NCI-H2227 (cell line): ENCODE data around the gene IL3.

Experiments used
- DNase-seq: peaks from one replicate; lab custom pipeline; 2025; ENCODE audit not compliant: unreplicated experiment; lab: John Stamatoyannopoulos, UW

IL3 gene, protein sequence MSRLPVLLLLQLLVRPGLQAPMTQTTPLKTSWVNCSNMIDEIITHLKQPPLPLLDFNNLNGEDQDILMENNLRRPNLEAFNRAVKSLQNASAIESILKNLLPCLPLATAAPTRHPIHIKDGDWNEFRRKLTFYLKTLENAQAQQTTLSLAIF

GRCh38 chr5:132060501-132061161, at the start of gene IL3:
Gene IL3, plus strand, starts transcription at chr5:132060655. Its CDS starts 52 bp downstream, at chr5:132060707.
- DNase-seq = no peak

- no peak for DNase-seq
These were observed 49.4 kb upstream of the IL3 start for GRCh38 chr5:132010989-132011621.

DNA sequence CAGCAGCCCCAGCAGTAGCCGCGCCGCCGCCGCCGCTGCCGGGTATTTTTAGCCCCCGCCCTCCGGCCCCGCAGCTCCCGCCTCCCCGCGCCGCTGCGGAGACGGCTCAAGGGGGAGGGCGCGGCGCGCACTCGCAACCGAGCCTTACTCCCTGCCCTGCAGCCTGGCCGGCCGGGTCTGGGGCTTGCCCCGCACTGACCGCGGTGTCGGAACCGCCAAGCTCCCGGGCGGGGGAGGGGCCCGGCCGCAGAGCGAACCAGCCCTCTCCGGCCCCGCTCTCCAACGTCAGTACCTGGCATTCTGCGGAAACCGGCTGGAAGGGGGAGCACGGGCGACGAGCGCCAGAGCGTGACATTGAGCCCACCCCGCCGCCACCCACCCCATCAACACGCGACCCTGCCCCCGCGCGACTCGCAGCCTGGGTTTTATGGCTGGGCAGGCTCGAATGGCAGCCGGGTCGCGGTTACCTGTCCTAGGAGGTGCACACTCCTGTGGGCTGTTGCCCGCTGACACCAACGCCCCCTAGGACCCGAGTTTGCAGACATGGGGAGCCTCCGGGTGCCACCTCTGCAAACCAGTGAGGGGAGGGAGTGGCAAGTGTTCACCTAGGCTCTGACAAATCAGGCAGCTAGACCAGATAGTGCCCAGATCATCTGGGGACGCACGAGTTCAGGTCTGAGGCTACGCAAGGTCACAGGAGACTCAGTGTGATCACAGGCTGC, 48.7 kb upstream of the IL3 start, which contains the start of gene ACSL6:
TSS of gene ACSL6 (minus strand) at position 37 of the 722 bp plus-strand sequence. CDS start 105 bp downstream, outside the sequence.
- DNase-seq = peak; percentile 16

DNA sequence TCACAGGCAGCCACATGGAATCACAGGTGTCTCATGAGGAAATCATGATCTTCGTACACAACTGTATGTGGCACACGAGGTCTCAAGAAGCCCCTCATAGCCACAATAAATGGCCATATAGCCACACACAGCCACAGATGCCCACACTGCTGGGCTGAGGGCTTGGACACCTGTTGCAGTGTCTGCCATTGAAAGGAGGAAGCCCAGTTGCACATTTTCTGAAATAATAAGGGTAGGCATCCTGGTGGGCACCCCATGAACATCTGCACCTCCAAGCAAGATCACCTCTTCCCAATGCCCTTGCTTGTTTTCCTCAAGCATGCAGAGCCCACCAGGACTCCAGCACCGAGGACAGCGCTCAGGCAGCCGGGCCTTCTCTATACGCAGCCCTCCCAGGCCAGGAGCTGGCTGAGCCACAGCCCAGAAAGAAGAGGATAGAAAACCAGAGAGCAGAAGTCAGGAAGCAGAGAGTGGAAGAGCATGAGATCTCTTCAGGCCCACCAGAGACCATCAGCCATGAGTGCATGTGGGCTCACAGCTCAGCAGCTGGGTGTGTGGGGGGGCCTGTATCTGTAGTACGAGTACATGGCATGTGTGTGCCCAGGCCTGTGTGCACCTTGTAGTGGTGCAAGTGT, 48.0 kb upstream of the IL3 start:
- DNase-seq = no peak

DNA sequence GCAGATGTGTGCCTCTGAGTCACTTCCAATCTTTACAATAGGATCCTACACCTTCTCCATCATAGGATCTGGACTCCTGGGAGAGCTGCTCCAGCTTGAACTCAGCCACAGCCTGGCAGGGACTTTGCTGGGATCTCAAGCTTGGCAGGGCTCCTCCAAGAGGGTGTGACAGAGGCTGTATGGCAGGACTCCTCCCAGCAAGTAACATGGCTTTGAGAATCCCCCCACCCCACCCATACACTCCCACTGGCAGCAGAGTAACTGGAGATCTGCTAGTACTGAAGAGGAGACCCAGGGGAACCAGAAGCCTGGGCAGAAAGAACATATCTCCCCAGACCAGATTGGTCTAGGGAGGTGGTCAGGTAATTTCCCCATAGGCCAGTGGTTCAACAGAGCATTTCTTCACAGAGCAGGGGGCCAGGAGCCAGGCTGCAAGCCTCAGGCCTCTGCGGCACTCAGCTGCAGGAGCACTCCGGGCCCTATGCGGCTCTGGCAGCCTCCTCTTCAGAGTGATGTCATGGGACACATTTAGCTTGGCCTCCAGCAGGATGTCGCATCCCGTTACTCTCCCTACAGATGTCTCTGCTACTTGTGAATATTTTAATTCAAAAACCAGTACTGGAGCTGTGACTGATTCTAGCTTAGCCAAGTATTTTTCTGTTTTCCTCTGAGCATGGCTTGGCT, 47.3 kb upstream of the IL3 start:
- no peak for DNase-seq

- DNase-seq = no peak
These were observed 46.7 kb upstream of the IL3 start for GRCh38 chr5:132013711-132014110.

GRCh38 chr5:132016721-132017250, 43.7 kb upstream of the IL3 start:
- no peak for DNase-seq

DNA sequence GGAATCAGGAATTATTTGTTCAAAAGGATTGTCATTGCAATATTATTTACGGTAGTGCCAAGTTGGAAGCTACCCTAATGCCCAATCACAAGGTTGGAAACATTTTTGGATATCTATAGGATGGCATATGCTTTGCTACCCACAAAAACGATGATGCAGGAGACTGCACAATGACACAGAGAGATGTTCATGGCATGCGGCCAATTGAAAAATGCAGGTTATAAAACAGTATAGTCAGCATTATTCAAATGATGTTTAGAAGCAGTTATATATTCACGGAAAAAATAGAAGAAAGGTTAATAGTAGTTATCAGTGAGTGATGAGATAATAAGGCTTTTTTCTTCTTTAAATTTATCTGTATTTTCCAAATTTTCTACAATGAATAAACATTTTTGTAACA, 43.1 kb upstream of the IL3 start:
- no peak for DNase-seq

DNA sequence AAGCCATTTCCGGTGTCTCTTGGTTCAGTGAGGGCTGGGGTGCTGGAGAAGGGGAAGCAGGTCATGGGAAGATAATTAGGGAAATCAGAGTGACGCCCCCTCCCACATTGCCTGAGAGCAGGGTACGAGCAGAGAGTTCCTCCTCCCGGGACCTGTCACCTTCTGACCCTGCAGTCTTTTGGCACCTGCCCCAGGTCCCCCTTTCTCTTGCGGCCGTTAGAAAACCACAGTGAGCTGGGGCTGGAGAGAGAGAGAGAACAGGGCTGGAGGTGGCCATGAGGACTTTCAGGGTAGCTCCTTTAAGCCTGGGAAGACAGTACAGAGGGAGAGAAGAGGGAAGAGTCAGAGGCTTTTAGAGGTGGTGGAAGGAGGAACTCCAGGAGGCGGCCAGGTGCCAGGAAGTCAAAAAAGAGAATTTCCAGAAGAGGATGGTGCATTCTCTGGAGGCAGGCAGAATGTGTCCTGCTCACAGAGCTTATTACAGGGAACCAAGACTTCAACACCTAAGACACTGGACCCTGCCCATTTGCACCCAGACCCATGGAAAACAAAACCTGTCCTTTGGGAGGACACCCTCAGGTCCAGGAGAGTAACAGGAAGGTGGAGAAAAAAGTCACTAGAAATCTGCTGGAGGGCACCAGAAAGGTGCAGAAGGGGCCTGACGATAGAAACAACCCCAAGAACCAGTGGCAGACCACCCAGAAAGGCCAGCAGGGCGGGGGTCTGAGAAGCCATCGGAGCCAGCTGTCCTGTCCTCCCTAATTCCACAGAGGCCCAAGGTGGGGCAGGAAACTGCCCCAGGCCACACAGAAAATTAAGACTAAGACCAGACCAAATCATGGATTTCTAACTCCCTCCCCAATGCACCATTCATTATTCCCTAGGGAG, 42.5 kb upstream of the IL3 start:
- DNase-seq = no peak

DNA sequence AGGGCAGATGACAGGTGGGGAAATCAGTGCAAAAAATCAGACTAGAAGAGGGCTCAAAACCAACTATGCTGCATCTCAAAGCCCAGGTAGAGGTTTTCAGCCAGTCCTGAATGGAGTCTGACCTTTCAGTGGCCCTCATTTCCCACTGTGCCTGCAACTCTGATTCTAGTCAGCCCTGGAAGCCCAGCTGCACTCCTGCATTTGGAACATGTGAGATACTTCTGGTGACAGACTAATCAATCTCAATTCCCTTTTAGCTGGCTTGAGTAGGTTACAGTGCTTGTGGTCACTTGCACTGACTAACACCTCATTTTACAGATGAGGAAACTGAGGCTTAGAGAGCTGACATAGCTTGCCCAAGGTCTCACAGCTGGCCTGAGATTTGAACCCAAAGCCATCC, 41.1 kb upstream of the IL3 start:
- no peak for DNase-seq

GRCh38 chr5:132019857-132020555, 40.4 kb upstream of the IL3 start:
- no peak for DNase-seq

GRCh38 chr5:132020568-132021339, 39.7 kb upstream of the IL3 start:
- no peak for DNase-seq

DNA sequence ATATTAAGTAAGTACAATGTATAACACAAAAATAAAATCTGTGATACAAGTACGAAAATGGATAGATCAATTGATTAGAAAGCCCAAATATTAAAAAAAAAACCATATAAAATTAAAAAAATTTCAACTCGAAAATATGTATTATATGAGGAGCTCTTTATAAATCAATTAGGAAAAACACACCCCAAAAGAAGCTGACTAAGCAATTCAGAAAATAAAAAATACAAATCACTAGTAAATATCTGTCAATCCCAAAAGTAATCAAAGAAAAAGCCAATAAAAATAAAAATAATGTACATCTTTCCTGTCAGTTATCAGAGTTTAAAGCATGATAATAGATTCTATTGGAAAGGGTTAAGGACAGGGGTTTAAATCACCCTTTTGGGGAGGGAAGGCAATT, 38.8 kb upstream of the IL3 start:
- no peak for DNase-seq

DNA sequence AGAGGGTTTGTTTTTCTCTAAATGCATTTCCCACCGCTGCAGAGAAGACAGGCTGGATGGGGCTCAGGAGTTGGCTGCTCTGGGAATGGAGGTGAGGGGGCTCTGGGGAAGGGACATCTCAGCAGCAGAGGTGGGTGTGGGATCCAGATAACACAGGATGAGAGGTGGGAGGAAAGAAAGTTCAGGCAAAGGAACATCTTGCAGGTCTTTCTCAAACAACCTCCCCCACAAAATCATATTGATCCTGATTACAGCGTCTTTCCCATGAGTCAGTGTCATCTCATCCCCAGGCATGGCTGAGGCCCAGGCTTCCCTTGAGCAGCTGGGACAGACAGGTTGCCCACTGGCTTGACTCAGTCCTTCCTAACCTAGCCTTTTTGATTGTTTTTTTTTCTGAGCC, 37.7 kb upstream of the IL3 start:
- DNase-seq = no peak

DNA sequence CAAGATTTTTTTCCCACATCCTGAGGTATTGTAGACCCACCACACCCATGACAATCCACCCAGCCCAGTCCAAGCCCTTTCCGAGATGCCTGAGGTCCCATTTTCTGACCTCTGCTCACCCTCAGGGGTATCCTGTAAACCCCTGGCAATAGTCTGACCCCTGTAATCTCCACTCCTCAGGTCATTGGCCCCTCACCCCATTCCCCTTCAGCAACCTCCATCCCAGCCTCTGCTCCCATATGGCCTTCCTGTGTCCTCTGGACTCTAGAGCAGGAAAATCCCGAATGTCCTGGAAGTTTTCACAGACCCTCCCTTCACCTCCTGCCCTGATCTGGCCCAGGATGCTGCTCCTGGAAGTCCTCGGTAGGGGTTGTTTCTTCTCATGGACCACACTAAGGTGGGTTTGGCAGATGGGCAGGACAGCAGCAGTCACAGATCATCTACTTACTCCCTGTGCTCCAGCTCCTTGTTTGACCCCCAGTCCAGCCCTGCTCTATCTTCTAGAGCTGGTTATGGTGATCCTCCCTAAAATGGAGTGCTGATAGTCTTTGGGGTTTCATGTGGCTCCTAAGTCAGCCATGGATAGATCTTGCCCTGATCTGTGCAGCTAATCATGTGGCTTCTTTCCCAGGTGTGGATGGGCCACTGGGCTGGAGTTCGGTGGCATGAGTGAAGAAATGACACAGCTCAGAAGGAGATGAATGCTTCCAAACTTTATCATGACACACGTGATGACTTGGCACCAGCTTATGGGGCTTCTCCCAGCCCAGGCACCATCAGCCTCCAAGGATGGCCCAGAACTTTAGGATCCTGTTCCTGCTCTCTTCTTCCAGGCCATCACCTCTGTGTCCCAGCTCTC, 37.0 kb upstream of the IL3 start:
- no peak for DNase-seq

- no peak for DNase-seq
These were observed 36.4 kb upstream of the IL3 start for GRCh38 chr5:132024117-132024435.

- no peak for DNase-seq
These were observed 35.6 kb upstream of the IL3 start for GRCh38 chr5:132024789-132025402.
